Measurements from ENCODE around the gene ITPR1.
A peak's percentile ranks its signal among the peaks of the same experiment; 100 is the strongest.

The ITPR1 gene

DNA sequence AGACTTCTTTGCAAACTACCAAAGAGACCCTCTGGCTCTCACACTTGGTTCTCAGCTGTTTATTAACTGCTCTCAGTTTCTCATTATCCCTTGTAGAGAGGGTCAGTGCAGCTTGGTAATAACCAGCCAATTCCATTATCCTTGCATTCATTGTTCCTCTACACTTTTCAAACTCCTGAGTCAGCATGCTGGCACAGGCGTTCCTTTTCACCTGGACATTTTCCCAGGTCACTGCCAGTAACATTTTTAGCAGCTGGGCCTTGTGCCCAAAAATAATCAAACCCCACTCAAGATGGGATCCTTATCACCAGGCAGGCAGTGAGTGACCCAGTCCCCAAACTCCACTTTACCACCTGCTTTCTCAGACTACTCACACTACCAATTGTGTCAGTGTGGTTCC lies 21.2 kb upstream of the ITPR1 start:
- peaks cover 10% of the 10 kb centered on the region for H3K27me3 Mint-ChIP-seq
- H3K27ac Mint-ChIP-seq: no peak overlapping the region
- H3K9me3 Mint-ChIP-seq (ENCODE audit: low read depth): no peaks in the 10 kb centered on the region
- H3K4me1 Mint-ChIP-seq (ENCODE audit: low read depth): peaks cover 10% of the 10 kb centered on the region
- H3K36me3 Mint-ChIP-seq: no peaks in the 10 kb centered on the region
- no peak overlapping the region for H3K4me3 Mint-ChIP-seq

DNA sequence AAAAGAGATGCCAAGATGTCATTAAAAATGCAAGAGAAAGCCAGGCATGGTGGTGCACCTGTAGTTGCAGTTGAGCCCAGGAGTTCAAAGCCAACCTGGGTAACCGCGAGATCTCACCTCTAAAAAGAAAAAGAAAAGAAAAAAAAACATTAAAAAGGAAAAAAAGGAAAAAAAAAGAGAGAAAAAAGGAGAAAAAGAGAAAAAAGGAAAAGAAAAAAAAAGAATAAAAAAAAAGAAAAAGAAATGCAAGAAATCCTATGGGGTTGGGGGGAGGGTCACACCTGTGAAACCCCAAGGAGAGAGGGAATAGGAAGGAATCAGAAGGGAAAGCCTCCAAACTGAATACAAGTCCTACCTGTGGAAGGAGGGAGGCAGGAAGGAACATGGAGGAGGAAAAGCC lies 20.8 kb upstream of the ITPR1 start:
- Mint-ChIP-seq H3K4me1 (ENCODE audit: low read depth) (peaks cover 7% of the 10 kb centered on the region), H3K36me3 (no peaks in the 10 kb centered on the region), H3K27me3 (peaks cover 10% of the 10 kb centered on the region), H3K9me3 (ENCODE audit: low read depth) (no peaks in the 10 kb centered on the region), H3K27ac (no peak overlapping the region), H3K4me3 (no peak overlapping the region)

DNA sequence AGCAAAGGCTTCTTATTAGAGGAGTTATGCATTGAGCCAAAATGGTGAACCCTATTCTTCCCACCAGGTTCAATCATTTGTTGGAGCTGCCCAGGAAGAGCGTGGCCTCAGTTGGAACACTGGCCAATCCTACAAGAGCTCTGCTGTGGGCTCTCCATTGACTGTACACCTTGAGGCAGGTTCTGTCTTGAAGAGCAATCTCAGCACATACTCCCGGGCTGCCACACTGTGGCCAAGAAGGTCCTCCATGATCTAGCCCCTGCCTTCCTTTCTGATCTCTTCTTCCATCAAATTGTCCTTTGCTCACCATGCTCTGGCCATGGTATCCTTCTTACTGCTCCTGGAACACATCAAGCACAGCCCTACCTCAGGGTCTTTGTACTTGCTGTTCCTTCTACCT lies 20.4 kb upstream of the ITPR1 start:
- peaks cover 10% of the 10 kb centered on the region for H3K27me3 Mint-ChIP-seq
- no peaks in the 10 kb centered on the region for H3K9me3 Mint-ChIP-seq (ENCODE audit: low read depth)
- H3K4me3 Mint-ChIP-seq: no peak overlapping the region
- H3K4me1 Mint-ChIP-seq (ENCODE audit: low read depth): peaks cover 4% of the 10 kb centered on the region
- no peaks in the 10 kb centered on the region for H3K36me3 Mint-ChIP-seq
- H3K27ac Mint-ChIP-seq: no peak overlapping the region

DNA sequence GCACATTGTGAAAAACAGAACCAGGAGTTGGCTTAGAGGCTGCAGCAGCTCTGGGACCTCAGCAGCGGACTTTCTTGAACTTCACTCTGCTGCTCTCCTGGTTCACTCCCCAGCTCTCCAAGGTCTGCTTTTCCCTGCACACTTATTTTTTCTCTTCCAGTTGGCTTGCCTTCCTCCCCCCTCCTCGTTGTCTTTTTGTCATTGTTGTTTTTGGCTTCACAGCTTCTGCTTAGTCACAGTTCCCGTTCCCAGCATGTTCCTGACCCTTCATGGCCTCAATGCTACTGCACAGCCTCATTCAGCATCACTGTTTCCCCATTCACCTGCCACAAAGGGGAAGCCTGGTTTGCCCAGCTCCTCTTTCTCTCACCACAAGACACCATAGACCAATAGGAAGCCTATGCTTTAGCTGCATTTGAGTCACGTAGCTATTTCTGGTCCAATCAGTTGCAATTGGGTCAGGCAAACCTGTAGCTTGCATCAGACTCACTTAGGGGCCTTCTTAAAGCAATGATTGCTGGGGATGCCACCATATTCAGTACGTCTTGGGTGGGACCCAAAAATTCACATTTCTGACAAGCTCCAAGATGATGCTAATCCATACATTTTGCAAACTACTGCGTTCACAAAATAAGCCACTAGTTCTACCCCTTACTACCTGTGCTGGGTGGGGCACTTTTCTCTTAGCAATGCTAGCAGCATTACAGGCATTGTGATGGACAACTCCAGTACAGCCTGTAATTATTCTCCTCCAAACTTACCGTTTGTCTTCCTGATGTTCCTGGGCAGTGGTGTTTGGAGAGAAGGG lies 18.3 kb upstream of the ITPR1 start:
- Mint-ChIP-seq H3K4me3 (no peak overlapping the region), H3K4me1 (ENCODE audit: low read depth) (peaks cover 4% of the 10 kb centered on the region), H3K27me3 (peaks cover 10% of the 10 kb centered on the region), H3K9me3 (ENCODE audit: low read depth) (no peaks in the 10 kb centered on the region), H3K36me3 (no peaks in the 10 kb centered on the region), H3K27ac (no peak overlapping the region)

DNA sequence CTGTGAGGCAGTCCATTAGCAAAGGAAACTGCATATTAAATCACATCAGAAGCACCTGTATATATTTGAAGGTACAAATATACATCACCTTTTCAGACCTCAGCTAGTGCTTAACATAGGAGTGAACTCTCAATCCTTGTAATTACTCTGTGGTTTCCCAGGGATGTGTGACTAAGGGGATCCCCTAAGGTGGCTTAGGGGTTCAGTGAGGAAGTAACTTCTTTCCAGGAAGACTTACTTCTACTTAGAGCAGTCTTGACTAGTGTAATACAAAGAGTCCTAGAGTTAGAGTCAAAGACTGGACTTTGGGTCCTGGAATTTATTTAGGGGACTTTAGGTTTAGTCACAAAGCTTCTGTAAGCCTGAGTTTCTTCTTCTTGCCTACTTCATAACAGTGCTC lies 17.3 kb upstream of the ITPR1 start:
- Mint-ChIP-seq H3K27me3 (peaks cover 11% of the 10 kb centered on the region), H3K4me1 (ENCODE audit: low read depth) (peaks cover 4% of the 10 kb centered on the region)

DNA sequence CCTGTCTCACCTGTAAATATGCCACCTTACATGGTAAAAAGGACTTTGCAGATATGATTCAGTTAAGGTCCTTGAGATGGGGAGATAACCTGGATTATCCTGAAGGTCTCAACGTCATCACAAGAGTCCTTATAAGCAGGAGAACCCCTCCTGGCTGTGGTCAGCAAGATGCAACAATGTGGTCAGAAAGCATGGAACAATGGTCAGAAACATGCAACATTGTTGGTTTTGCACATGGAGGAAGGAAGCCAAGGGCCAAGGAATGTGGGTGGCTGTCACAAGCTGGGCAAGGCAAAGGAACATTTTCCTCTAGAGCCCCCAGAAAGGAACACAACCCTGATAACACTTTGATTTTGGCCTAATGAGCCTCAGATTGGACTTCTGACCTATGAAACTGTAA lies 16.7 kb upstream of the ITPR1 start:
- no peak overlapping the region for H3K27ac Mint-ChIP-seq
- H3K36me3 Mint-ChIP-seq: no peaks in the 10 kb centered on the region
- H3K9me3 Mint-ChIP-seq (ENCODE audit: low read depth): no peaks in the 10 kb centered on the region
- no peak overlapping the region for H3K4me3 Mint-ChIP-seq
- peaks cover 4% of the 10 kb centered on the region for H3K4me1 Mint-ChIP-seq (ENCODE audit: low read depth)
- H3K27me3 Mint-ChIP-seq: peaks cover 11% of the 10 kb centered on the region

More for the DNA sequence above, 17.3 kb upstream of the ITPR1 start:
- Mint-ChIP-seq H3K9me3 (ENCODE audit: low read depth) (no peaks in the 10 kb centered on the region), H3K27ac (no peak overlapping the region), H3K36me3 (no peaks in the 10 kb centered on the region), H3K4me3 (no peak overlapping the region)

DNA sequence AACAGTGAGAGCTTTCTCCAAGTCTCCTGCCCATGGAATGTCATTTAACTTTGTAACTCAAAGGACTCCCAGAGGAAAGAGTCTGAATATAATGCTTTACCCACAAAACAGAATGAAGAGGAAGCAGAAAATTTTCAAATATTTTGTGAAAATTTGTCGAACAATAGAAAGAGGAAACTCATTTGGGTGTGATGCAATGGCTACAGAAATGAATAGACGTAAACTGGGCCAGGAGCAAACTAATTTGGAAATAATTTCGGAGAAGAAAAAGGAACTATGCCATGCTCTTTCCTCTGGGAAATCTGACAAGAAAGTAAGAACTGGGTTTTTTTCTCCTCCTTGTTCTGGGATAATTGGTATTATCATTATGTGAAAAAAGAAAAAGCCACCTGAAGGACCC lies 14.9 kb upstream of the ITPR1 start:
- H3K4me3 Mint-ChIP-seq: no peak overlapping the region
- peaks cover 4% of the 10 kb centered on the region for H3K4me1 Mint-ChIP-seq (ENCODE audit: low read depth)
- no peaks in the 10 kb centered on the region for H3K9me3 Mint-ChIP-seq (ENCODE audit: low read depth)
- no peaks in the 10 kb centered on the region for H3K36me3 Mint-ChIP-seq
- peaks cover 7% of the 10 kb centered on the region for H3K27me3 Mint-ChIP-seq
- H3K27ac Mint-ChIP-seq: no peak overlapping the region

DNA sequence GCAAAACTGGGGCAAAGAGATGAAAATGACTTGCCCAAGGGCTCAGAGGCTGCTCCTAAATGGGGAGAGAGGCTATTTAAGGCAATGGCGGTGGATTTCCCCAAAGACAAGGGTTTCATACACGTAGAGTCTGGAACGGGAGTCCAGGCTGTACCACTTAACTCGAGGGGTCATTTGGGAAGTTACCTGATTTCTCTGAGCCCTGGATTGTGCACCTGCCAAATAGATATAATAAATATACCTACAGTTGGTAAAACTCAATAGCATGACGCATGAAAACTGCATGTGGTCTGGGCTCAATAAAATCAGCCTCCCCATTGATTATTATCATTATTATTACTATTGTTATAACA lies 1.3 kb upstream of the ITPR1 start:
- no peaks in the 10 kb centered on the region for H3K9me3 Mint-ChIP-seq (ENCODE audit: low read depth)
- no peaks in the 10 kb centered on the region for H3K27me3 Mint-ChIP-seq
- H3K4me1 Mint-ChIP-seq (ENCODE audit: low read depth): peaks cover 33% of the 10 kb centered on the region
- H3K4me3 Mint-ChIP-seq: peak overlapping the region; percentile 97
- peaks cover 6% of the 10 kb centered on the region for H3K36me3 Mint-ChIP-seq
- H3K27ac Mint-ChIP-seq: no peak overlapping the region

DNA sequence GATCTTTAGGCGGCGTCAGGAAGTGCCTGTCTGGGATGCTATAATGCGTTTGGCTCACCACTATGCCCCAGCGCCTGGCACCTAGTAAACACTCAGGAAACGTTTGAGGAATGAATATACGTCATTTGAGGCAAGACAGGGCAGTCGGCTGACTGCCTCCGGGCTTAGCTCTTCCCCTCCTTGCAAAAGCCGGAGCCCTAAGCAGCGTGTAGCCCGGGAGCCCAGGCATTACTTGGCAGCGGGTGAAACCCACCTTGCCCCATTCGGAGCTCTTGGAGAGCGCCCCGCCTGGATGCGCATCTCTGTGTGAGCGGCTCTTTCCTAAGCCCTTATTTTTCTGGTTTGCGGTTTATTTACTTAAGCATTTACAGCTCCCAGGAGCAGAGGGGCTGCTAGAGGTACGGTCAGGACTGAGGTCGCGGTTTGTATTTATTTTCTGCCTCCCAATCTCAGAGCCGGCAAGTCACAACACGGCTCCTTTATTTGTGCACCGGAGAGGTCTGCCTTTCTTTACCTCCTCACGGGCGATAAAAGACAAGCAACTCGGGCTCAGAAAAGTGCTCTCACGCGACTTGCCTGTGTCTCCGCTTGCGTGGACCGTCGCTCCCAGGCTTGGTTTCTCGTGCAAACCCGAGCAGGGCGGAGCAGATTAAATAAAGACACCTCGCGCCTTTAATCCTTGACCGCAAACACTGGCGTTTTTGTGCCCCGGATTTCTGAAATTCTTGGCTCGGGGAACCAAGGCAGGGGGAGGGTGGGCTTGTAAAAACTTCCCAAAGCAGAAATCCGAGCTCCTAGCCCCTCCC lies 737 bp upstream of the ITPR1 start:
- Mint-ChIP-seq H3K4me3 (peak overlapping the region; percentile 97), H3K9me3 (ENCODE audit: low read depth) (no peaks in the 10 kb centered on the region), H3K27ac (peak overlapping the region; percentile 67), H3K36me3 (peaks cover 6% of the 10 kb centered on the region), H3K27me3 (no peaks in the 10 kb centered on the region), H3K4me1 (ENCODE audit: low read depth) (peaks cover 39% of the 10 kb centered on the region)

DNA sequence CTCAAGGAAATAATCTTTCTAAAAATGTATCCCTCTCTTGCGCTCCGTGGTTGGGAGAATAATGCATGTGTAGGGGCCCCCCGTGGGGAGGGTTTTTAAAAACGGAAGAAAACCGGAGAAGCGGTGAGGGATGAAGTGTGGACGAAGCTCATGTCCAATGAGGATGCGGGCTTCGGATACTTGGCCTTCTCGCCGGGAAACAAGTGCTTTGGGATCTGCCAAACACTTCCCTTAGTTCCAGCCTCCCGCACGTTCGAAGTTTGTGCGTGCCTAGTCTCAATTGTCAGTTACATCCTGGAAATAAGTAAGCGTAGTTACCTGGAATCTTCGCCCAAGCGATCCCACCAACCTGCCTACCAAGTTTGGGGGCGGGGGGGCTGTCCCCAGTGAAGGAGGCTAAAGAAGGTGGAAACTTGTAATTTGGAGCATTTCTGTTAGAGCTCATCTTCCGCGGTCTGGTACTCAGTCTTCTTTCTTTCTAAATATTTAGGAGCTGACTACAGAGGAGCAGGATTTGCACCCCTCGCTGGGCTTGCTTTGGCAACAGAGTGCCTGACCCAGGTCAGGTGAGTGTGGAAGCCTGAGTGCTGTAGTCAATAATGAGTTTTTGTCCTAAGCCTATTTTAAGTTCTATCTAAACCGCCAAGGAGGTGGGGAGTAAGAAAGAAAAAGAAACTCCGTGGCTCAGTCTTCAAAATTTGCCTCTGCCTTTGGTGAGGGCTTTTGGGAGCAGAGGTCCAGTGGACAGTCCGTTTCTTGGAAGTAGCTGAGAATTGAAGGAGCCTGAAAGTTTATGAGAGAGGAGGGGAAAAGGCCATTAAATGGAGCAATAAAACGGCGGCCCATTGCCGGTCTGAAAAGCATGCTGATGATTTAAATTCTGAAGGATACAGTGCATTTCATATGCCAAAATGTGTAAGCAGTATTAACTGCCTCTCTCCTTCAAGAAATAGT lies 1.1 kb downstream of the ITPR1 start:
- Mint-ChIP-seq H3K27ac (peak overlapping the region; percentile 91), H3K4me3 (peak overlapping the region; percentile 97), H3K9me3 (ENCODE audit: low read depth) (no peaks in the 10 kb centered on the region), H3K27me3 (no peaks in the 10 kb centered on the region), H3K36me3 (peaks cover 8% of the 10 kb centered on the region), H3K4me1 (ENCODE audit: low read depth) (peaks cover 48% of the 10 kb centered on the region)

DNA sequence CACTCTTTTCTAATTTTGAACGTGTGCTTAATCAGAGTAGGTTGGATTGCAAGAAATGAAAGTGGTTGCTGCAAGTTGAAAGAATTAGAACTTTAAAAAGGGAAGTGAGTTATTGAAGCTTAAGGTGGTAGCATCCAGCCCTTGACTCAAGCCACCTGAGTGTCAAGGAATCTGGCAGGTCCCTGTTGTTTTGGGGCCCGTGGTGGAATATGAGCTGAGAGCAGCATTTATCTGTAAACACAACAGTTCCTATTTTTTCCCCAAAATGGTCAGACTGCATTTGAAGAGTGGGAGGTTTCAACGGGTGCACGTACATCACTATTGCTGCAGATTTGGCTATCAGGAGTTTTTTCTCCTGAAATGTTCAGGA lies 1.7 kb downstream of the ITPR1 start:
- H3K27ac Mint-ChIP-seq: peak overlapping the region; percentile 91
- H3K4me1 Mint-ChIP-seq (ENCODE audit: low read depth): peaks cover 48% of the 10 kb centered on the region
- H3K27me3 Mint-ChIP-seq: no peaks in the 10 kb centered on the region

DNA sequence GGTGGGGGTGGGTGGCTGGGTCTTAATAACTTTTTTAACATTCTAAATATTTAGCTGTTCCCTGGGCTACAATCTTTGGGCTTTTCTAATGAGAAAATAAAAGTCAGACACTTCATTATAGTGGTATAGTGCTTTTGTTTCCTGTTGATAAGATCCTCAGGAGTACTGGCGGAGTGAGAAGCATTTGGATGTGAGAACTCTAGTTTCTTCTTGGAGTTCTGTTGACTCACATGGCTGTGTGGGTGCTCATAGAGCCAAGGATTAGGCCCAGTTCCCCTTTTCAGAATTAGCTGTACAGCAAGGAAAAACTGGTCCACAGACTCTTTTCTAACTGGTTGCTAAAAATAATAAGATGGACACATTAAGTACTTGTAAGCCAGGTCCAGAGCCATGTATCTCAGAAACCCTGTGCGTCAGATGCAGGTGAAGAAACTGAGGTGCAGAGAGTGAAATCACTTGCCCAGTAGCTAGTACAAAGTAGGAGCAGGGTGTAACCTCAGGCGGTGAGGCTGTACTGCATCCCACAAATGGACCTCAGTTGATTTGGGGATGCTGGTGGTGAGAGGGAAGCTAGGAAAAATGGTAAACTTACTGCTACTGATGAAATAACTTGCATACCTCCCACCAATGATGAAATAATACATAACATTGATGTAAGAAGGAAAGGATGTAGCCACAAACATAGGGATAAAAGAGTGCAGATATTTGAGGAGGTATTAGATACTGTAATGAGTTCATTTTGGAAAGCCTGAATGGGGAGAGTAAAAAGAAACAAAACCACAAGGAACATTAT lies 2.3 kb downstream of the ITPR1 start:
- Mint-ChIP-seq H3K27ac (peak overlapping the region; percentile 91), H3K4me1 (ENCODE audit: low read depth) (peaks cover 48% of the 10 kb centered on the region), H3K9me3 (ENCODE audit: low read depth) (no peaks in the 10 kb centered on the region), H3K36me3 (peaks cover 8% of the 10 kb centered on the region), H3K27me3 (no peaks in the 10 kb centered on the region), H3K4me3 (peak overlapping the region; percentile 97)

More for the DNA sequence above, 1.7 kb downstream of the ITPR1 start:
- H3K9me3 Mint-ChIP-seq (ENCODE audit: low read depth): no peaks in the 10 kb centered on the region
- peak overlapping the region; percentile 97 for H3K4me3 Mint-ChIP-seq
- H3K36me3 Mint-ChIP-seq: peaks cover 8% of the 10 kb centered on the region

DNA sequence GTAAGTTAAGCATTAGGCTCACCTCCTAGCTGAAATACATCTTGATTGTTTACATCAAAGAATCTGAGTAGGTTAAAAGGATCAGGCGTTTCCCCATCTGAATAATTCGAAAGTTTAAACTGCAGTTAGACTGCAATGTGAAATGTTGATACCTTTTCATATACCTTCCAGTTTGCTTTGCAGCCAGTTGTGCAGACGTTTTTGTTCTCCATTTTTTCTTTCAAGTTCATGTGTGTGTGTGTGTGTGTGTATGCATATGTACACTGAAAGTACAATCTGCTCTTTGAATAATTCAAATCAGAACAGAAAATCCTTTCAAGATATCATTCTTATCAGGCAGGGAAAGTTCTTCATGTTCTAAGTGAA lies 2.9 kb downstream of the ITPR1 start:
- H3K27ac Mint-ChIP-seq: peak overlapping the region; percentile 18
- H3K4me1 Mint-ChIP-seq (ENCODE audit: low read depth): peaks cover 48% of the 10 kb centered on the region
- H3K27me3 Mint-ChIP-seq: no peaks in the 10 kb centered on the region
- peak overlapping the region; percentile 97 for H3K4me3 Mint-ChIP-seq
- H3K9me3 Mint-ChIP-seq (ENCODE audit: low read depth): no peaks in the 10 kb centered on the region
- H3K36me3 Mint-ChIP-seq: peaks cover 8% of the 10 kb centered on the region

DNA sequence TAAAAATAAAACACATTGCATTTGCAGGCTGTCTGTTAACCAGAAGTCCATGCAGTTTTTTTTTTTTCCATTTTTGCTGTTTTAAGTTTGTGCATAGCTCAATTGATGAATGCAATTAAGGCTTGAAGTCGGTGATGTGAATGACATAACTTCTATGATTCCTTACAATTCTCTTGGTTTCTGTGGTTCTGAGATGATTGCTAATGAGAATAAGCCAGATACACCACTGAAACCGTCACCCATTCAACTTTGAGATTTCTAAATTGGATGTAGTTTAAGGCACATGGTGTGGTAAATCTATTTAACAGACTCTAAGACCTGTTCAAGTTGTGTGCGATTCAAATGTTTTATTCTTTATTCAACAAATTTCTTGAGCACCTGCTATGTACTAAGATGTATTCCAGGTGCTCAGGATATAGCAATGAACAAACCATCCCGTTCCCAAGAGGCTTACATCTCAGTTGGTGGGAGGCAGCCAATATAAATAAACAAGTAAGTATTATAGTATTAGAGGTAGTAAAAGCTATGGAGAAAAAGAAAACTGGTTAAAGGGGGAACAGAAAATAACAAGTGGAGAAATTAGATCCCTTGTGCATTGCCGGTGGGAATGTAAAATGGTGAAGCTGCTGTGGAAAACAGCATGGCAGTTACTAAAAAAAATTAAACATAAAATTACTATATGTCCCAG lies 4.0 kb downstream of the ITPR1 start:
- no peaks in the 10 kb centered on the region for H3K9me3 Mint-ChIP-seq (ENCODE audit: low read depth)
- H3K27ac Mint-ChIP-seq: no peak overlapping the region
- peak overlapping the region; percentile 97 for H3K4me3 Mint-ChIP-seq
- H3K36me3 Mint-ChIP-seq: peaks cover 10% of the 10 kb centered on the region
- peaks cover 46% of the 10 kb centered on the region for H3K4me1 Mint-ChIP-seq (ENCODE audit: low read depth)
- H3K27me3 Mint-ChIP-seq: no peaks in the 10 kb centered on the region
